GM12878 (cell line): ENCODE data around the gene SPG7. TPM values are rescaled to one million over a fixed set of nuclear protein-coding genes. Genes with fewer than 3 reads are reported as not detected.
A peak's percentile ranks its signal among the peaks of the same experiment; 100 is the strongest.

Experiments used
- ATAC-seq: fragments of 200-7000 bp; cut with Tn5 transposase; 3 replicates; pipeline ENCODE4 v1.9.1; 2020; ENCODE audit warnings: mild to moderate bottlenecking, moderate library complexity
- BruUV-seq: library from RNA; stranded (reverse); fragments of 400-500 nt; replicated peaks from 2 replicates; lab custom pipeline; 2021; lab: Mats Ljungman, UMichigan
- CTCF ChIA-PET: fragments of 300-600 bp; sonication (Branson Sonifier 250); formaldehyde crosslinking; extraction: SDS; loops from one replicate; lab custom pipeline; 2021; ENCODE audit warnings: inconsistent platforms; lab: Yijun Ruan, JAX
- POLR2A ChIA-PET: fragments of 350-600 bp; formaldehyde crosslinking; extraction: SDS; loops from one replicate; lab custom pipeline; 2021; ENCODE audit warnings: inconsistent platforms; lab: Charles Lee
- RAD21 ChIA-PET: fragments of 300-600 bp; sonication (Branson Sonifier 250); formaldehyde crosslinking; loops from one replicate; lab custom pipeline; 2023; ENCODE audit warnings: antibody characterized with exemption; ENCODE audit not compliant: unreplicated experiment; lab: Charles Lee
- SMC1A ChIA-PET: fragments of 300-600 bp; sonication (Branson Sonifier 250); formaldehyde crosslinking; loops from one replicate; lab custom pipeline; 2023; ENCODE audit not compliant: unreplicated experiment, uncharacterized antibody; lab: Charles Lee
- DNase-seq: peaks from one replicate; pipeline ENCODE4 v3.0.0-alpha.2; 2011; ENCODE audit warnings: low read depth, low spot score
- FAIRE-seq: peaks from 3 replicates; lab custom pipeline; 2011; peaks lifted over from hg19 to GRCh38; lab: Jason Lieb, UNC
- H2AFZ ChIP-seq: 2 replicates; pipeline ENCODE4 v1.6.0; 2011; ENCODE audit warnings: low read depth, low read length, control low read depth; ENCODE audit not compliant: control insufficient read depth
- H3K27ac ChIP-seq: 2 replicates; pipeline ENCODE4 v1.5.1; 2011; ENCODE audit warnings: control low read depth; ENCODE audit not compliant: control insufficient read depth, insufficient read depth
- H3K27me3 ChIP-seq, 2 experiments: replicated peaks in 1 of 2; 2 replicates each; pipeline versions ENCODE4 v1.6.0 to v1.6.1; 2011; ENCODE audit warnings: low read length in 1 of 2; ENCODE audit not compliant: control insufficient read depth in 2 of 2, insufficient read depth in 2 of 2
- H3K36me3 ChIP-seq, 2 experiments: 2 replicates each; pipeline ENCODE4 v1.5.1; 2011; ENCODE audit warnings: low read length in 1 of 2; ENCODE audit not compliant: control insufficient read depth in 2 of 2, insufficient read depth in 2 of 2
- H3K4me1 ChIP-seq: 2 replicates; pipeline ENCODE4 v1.6.1; 2011; ENCODE audit warnings: mild to moderate bottlenecking, low read length, moderate library complexity, mixed read lengths; ENCODE audit not compliant: control insufficient read depth, insufficient read depth
- H3K4me2 ChIP-seq: 2 replicates; pipeline ENCODE4 v1.6.0; 2011; ENCODE audit warnings: control low read depth; ENCODE audit not compliant: control insufficient read depth, insufficient read depth
- H3K4me3 ChIP-seq: fragments of 200-600 bp; sonication (generic); 2 replicates; pipeline ENCODE4 v1.5.1; 2016
- H3K79me2 ChIP-seq: 2 replicates; pipeline ENCODE4 v1.6.0; 2011; ENCODE audit warnings: low read length; ENCODE audit not compliant: control insufficient read depth, insufficient read depth
- H3K9ac ChIP-seq: 2 replicates; pipeline ENCODE4 v1.8.0; 2011; ENCODE audit warnings: low read length, control low read depth, mixed read lengths; ENCODE audit not compliant: control insufficient read depth, insufficient read depth
- H3K9me3 ChIP-seq: replicated peaks from 3 replicates; pipeline ENCODE4 v1.5.1; 2011; ENCODE audit warnings: mild to moderate bottlenecking, low read length; ENCODE audit not compliant: control insufficient read depth, insufficient read depth
- H4K20me1 ChIP-seq: 2 replicates; pipeline ENCODE4 v1.6.0; 2011; ENCODE audit not compliant: control insufficient read depth, insufficient read depth
- ASH2L ChIP-seq: fragments of 300-600, 200-600 bp; sonication (generic); IDR thresholded peaks from 2 replicates; pipeline ENCODE4 v1.6.1; 2017; ENCODE audit warnings: low read depth, mild to moderate bottlenecking, borderline replicate concordance
- BCL11A ChIP-seq: IDR thresholded peaks from 2 replicates; pipeline ENCODE4 v1.6.1; 2011; ENCODE audit warnings: low read depth, low read length
- FOXK2 ChIP-seq: fragments of 450-650 bp; IDR thresholded peaks from 2 replicates; pipeline ENCODE4 v1.6.1; 2017; ENCODE audit warnings: mild to moderate bottlenecking, moderate library complexity
- HDAC6 ChIP-seq: fragments of 200-600 bp; sonication (generic); IDR thresholded peaks from one replicate; pipeline ENCODE4 v1.8.0; 2017; ENCODE audit warnings: antibody characterized with exemption; ENCODE audit not compliant: unreplicated experiment
- MAX ChIP-seq: IDR thresholded peaks from 2 replicates; pipeline ENCODE4 v1.6.1; 2012; ENCODE audit warnings: low read depth, low read length, improper control_type of control experiment
- MEF2A ChIP-seq: IDR thresholded peaks from 2 replicates; pipeline ENCODE4 v1.6.1; 2011; ENCODE audit warnings: low read depth, mild to moderate bottlenecking, low read length, moderate library complexity; ENCODE audit not compliant: insufficient read depth
- MTA2 ChIP-seq: fragments of 450-650 bp; IDR thresholded peaks from 2 replicates; pipeline ENCODE4 v1.6.1; 2016; ENCODE audit warnings: low read depth, mild to moderate bottlenecking, moderate library complexity
- MXI1 ChIP-seq: fragments of 150-350 bp; IDR thresholded peaks from 2 replicates; pipeline ENCODE4 v1.6.1; 2011; ENCODE audit warnings: low read depth, mild to moderate bottlenecking, inconsistent platforms, low read length, improper control_type of control experiment
- NFYB ChIP-seq: IDR thresholded peaks from 2 replicates; pipeline ENCODE4 v1.6.1; 2011; ENCODE audit warnings: low read depth, mild to moderate bottlenecking, low read length, improper control_type of control experiment, moderate library complexity; ENCODE audit not compliant: insufficient read depth
- POLR2A ChIP-seq: IDR thresholded peaks from 2 replicates; pipeline ENCODE4 v1.6.1; 2011; ENCODE audit warnings: low read depth, mild to moderate bottlenecking, low read length
- RAD51 ChIP-seq: fragments of 450-650 bp; IDR thresholded peaks from 2 replicates; pipeline ENCODE4 v1.6.1; 2016; ENCODE audit warnings: moderate library complexity, mild to moderate bottlenecking, inconsistent platforms
- RCOR1 ChIP-seq: conservative IDR thresholded peaks from 2 replicates; pipeline ENCODE4 v1.6.1; 2012; ENCODE audit warnings: low read depth, low read length, improper control_type of control experiment
- SPI1 ChIP-seq: IDR thresholded peaks from 2 replicates; pipeline ENCODE4 v1.6.1; 2011; ENCODE audit warnings: low read depth, mild to moderate bottlenecking, low read length, moderate library complexity, borderline replicate concordance; ENCODE audit not compliant: insufficient read depth
- ZBTB33 ChIP-seq: fragments of 450-650 bp; IDR thresholded peaks from 2 replicates; pipeline ENCODE4 v1.6.1; 2017; ENCODE audit warnings: mild to moderate bottlenecking
- ZZZ3 ChIP-seq: IDR thresholded peaks from 2 replicates; pipeline ENCODE4 v1.6.1; 2011; ENCODE audit warnings: low read depth; ENCODE audit not compliant: control insufficient read depth, insufficient read length
- WGBS: methylation state at CpG from one replicate; pipeline ENCODE4 v1.1.6; 2016; ENCODE audit warnings: low lambda C conversion rate; ENCODE audit not compliant: insufficient replicate concordance, insufficient coverage; ENCODE audit errors: missing lambda C conversion rate; 5-methylcytosine and 5-hydroxymethylcytosine counted together
- in situ Hi-C: fragments of 300-500 bp; cut with MboI; formaldehyde crosslinking; loops from 9 replicates; pipeline ENCODE4 v1.14.3; 2018; ENCODE audit warnings: mixed read lengths
- intact Hi-C: fragments of 100-400 bp; cut with micrococcal nuclease; formaldehyde crosslinking; loops from one replicate; pipeline ENCODE4 v1.14.2; 2022; ENCODE audit not compliant: unreplicated experiment
- polyA plus RNA-seq, 11 experiments: library from polyadenylated mRNA; depleted of rRNA in 4 of 11; unstranded in 6 of 11; stranded (reverse) in 5 of 11; fragments of >200 nt; fragmentation: Nextera tagmentation in 4 of 11; fragmentation: Illumina TruSeq in 1 of 11; extraction: Ambion mirVana in 4 of 11; extraction: Trizol in 1 of 11; gene quantifications; 1 replicate in 1 of 11; 2 replicates in 10 of 11; pipeline versions ENCODE4 v1.2.1 to v1.2.3, GENCODE V29; 2011 to 2016; ENCODE audit warnings: inconsistent platforms in 2 of 11, missing spikeins in 2 of 11, low read depth in 1 of 11
- total RNA-seq, 4 experiments: library from RNA; depleted of rRNA in 3 of 4; stranded (reverse); fragments of >200 nt in 3 of 4; fragmentation: Illumina TruSeq in 1 of 4; extraction: Trizol in 1 of 4; gene quantifications; 2 replicates each; pipeline versions ENCODE4 v1.2.1 to v1.2.3, GENCODE V29; 2013 to 2021

SPG7 gene
- total and polyA plus RNA-seq, 10 of the 15 experiments (the other 5 are each of a cell fraction or from before 2014, with no cell fraction given): 5.9 to 75.9 (median 52.5) TPM

DNA sequence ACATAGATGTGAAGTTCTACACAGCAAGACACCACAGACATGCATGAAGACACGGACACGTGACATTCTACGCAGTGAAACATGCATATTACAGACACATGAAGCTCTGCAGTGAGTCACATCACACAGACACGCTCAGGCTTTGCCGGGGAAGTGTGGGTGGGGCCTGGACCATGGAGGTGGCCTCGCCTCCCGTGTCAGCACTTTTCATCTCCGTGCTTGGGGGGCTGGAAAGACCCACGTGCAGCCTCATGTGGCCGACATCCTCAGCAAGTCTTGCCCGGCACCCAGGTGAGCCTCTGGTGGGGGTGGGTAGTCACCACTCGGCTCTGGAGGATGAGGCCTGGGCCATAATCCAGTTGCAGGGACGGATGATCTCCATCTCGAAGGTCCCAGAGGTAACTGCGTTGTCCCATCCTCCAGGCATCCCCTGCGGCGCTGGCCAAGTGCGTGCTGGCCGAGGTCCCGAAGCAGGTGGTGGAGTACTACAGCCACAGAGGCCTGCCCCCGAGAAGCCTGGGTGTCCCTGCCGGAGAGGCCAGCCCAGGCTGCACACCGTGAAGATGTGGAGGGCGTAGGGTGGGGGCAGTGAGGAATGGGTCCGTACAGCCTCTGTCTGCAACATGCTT, 88.0 kb downstream of the SPG7 start:
- no peak overlapping the region for H2AFZ ChIP-seq
- H3K27ac ChIP-seq: no peak overlapping the region
- in situ Hi-C loops (no loop called here), intact Hi-C loops (no loop called here)
- no peak overlapping the region for H3K4me3 ChIP-seq
- SMC1A ChIA-PET: no interaction called here
- CTCF ChIA-PET: interaction anchor here (0.6 kb wide), 1 partner anchor 15 kb away, joined by 3 read pairs; no protein-coding TSS in a partner anchor
- no peaks in the 10 kb centered on the region for H3K9me3 ChIP-seq
- FAIRE-seq (no peak), DNase-seq (no peak), ATAC-seq (no peak)
- H3K36me3 ChIP-seq: no peaks in the 10 kb centered on the region; a peak in 1 of 4 replicates
- H3K4me2 ChIP-seq: no peak overlapping the region
- RAD21 ChIA-PET: no interaction called here
- no peak overlapping the region for H3K9ac ChIP-seq
- no peaks in the 10 kb centered on the region for H3K27me3 ChIP-seq
- 61% methylated on average over 24 of the region's 25 CpGs for WGBS
- no peaks in the 10 kb centered on the region for H4K20me1 ChIP-seq
- H3K79me2 ChIP-seq: no peaks in the 10 kb centered on the region
- TSS peak; percentile 55 for BruUV-seq
- POLR2A ChIA-PET: no interaction called here
- H3K4me1 ChIP-seq: no peaks in the 10 kb centered on the region
- TF ChIP-seq ZBTB33 (no peak), MEF2A (no peak), BCL11A (no peak), MAX (no peak), HDAC6 (no peak), ZZZ3 (no peak), FOXK2 (no peak), SPI1 (no peak), RAD51 (no peak), NFYB (no peak), RCOR1 (no peak), MTA2 (no peak), POLR2A (no peak), ASH2L (no peak), MXI1 (no peak)
